HG03460 (cell line): ENCODE measurements around the gene DGUOK.

Experiments
- ATAC-seq: cut with Tn5 transposase; IDR thresholded peaks from one replicate; pipeline ENCODE4 v1.9.1; 2021; ENCODE audit not compliant: unreplicated experiment

DGUOK gene

GRCh38 chr2:73976803-73977202 lies 50.1 kb downstream of the DGUOK start:
- no peak for ATAC-seq

DNA sequence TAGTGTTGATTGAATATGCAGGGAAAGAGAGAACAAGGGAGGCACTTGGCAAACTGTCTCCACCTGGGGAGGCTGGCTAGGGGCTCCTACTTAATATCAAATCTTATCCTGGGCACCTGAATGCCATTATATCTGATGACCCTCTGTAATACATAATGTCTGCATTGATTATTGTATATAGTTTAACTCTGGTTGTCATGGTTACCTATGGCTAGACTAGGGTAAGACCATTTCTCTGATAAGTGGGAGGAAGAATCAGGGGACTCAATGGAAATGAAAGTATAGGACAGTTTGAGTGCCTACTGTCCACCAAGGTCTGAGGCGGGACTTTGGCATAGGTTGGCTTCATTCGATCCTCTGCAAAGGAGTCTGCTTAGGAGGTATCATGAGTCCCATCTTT lies 50.8 kb downstream of the DGUOK start:
- no peak for ATAC-seq

DNA sequence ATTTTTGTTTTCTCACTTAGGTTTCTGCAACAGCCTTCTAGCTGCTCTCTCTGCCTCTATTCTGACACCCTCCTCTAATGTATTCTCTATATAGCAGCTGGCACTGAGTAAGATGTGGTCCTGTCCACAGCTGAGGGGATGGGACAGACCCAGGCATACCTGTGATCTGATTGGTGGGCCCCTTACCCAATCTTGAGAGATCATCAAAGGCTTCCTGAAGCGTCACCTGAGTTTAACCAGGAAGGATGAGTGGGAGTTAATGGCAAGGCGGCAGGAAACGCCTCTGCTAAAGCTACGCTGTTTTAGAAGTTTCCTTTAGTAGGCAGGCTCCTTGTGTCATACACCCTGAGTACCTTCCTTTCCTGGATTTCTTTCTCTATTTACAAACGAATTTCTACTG lies 52.3 kb downstream of the DGUOK start:
- peak; percentile 56 for ATAC-seq

DNA sequence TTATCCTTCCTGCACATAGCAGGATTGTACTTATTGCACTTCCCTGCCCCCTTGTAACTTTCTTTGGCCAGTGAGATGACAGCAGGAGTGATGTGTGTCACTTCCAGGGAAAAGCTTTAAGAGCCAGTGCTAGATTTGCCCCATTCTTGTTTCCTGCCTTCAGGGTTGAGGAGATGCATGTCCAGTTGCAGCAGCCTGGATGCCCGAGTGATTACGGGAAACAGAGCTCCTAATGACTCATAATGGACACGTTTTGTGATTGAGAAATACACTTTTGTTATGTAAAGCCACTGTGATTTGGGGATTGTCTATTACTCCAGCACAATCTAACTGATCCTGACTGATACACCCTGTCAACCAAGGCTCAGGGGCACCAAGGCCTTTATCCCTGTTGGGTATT lies 53.0 kb downstream of the DGUOK start:
- no peak for ATAC-seq

GRCh38 chr2:73980566-73980965 lies 53.9 kb downstream of the DGUOK start:
- no peak for ATAC-seq

DNA sequence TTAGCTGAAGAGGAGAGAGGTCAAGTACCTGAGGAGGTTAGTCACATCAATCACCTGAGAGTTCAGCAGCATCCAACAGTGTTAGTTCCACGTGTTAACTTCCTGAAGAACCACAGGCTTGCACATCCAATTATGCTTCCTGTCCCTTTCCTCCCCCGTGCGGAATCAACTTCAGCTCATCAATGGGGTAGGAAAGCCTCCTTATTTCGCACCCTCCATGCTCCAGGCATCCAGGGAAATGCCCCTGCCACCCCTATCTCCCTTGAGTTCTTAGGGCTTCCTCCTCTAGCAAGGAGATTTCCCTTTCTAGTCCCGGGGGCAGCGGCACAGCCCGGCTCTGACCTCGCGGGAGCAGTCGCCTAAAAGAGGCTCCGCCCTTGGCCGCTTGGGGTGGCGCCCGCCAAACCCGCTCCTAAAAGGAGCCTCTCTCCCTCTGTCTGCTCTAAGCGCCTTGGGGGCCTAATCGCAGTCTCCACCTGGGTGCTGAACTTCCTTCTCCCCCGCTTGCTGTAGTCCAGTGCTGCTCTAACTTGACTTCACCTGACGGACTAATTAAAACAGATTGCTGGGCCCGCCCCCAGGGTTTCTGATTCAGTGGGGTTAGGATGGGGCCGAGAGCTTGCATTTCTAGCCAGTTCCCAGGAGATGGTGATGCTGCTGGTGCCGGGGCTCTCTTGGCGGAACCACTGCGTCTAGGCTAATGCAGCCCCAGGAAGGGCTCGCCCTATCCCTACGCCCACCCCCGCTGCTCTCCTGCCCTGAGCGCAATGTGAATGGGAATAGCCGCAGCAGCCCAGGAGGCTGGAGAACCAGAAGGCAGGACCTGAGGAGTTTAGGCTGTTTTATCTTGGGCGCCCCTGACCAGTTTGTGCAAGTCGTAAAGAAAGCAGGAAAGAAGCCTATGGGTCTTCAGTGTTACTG lies 54.7 kb downstream of the DGUOK start:
- ATAC-seq = no peak

- ATAC-seq = no peak
Observed at GRCh38 chr2:73982140-73982617, 55.5 kb downstream of the DGUOK start.

- ATAC-seq = no peak
Observed at GRCh38 chr2:73983322-73984202, 56.9 kb downstream of the DGUOK start.

DNA sequence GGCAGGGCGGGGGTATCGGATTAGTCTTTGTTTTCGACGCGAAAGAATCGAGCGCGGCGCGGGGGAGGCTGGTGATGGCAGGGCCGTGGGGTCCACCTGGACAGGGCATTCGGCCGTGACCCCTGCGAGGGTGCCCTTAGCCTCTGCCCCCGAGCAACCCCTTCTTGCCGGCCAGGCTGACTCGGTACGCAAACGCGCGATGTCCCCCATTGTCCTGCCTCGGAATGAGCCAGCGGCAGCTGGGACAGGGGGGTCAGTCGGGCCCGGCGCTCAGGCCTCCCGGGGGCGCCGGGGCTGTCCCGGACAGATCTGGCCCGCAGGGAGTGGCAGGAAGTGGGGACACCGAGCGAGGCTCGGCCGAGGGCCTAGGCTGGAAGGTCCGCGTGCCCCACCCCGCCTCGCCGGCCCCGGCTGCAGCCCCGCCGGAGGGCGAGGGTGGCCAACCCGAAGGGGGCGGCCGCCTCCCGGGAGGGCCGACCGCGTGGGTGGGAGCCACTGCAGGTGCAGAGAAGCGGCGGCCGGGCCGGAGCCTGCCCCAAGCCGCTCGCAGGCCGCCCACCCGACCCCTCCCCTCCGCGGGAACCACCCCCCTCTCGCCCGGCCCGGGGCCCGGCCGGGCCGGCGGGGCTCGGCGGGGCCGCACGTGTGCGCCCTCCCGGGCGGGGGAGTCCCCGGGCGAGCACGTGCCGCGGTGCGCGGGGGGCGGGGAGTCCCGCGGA lies 57.7 kb downstream of the DGUOK start, which contains the start of gene TET3:
TET3 (plus strand) TSS at position 708 of the 719 bp plus-strand sequence. CDS start 1,494 bp downstream, outside the sequence.
- peak; percentile 29 for ATAC-seq

DNA sequence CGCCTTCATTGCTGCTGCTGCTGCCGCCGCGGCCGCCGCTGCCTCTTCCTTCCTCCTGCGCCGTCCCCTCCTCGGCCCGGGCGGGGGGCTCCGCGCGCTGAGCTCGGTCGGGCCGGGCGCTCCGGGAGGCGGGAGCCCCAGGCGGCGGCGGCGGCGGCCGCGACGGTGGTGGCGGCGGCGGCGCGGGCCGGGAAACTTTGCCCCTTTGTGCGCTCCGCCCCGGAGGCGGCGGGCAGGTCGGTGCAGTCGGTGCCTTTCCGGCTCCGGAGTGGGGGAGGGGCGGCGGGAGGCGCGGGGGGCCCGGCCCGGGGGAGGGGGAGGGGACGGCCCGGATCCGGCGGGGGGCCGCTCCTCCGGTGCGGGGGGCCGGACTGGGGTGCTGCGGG lies 58.2 kb downstream of the DGUOK start:
- ATAC-seq = peak; percentile 11

DNA sequence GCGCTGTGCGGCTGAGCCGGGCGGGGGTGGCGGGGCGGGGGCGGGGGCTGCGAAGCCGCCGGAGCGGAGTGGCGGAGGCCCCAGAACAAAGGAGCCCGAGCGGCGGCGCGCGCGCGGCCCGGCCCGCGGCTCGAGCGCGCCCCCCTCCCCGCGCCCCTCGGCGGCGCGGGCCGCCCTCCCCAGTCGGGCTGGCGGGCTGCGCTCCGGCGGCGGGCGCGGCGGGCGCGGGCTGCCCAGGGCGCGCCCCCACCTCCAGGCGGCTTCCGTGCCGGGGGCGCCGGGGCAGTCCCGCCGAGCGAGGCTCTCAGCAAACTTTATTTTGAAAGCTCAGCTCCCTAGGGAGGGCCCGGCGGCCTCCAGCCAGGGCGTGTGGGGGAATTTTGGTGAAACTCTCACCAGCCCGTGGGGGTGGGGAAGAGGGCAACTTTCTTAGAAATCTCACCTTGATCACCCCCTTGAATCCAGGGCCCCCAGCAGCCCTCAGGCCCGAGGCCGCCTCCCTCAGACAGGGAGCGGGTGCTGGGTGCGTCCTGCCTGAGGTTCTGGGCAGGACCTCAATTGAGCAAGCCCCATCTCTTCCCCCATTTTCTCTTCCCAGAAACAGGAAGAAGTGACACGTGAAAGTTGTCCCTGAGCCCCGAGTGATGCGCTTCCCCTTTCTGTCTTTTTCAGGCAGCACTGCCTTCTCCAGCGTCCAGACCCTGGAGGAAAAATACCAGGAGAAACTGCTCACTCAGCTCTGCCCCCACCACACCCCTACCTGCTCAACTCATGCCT lies 58.8 kb downstream of the DGUOK start:
- peak; percentile 33 for ATAC-seq

- no peak for ATAC-seq
Observed at GRCh38 chr2:73986085-73986681, 59.5 kb downstream of the DGUOK start.

DNA sequence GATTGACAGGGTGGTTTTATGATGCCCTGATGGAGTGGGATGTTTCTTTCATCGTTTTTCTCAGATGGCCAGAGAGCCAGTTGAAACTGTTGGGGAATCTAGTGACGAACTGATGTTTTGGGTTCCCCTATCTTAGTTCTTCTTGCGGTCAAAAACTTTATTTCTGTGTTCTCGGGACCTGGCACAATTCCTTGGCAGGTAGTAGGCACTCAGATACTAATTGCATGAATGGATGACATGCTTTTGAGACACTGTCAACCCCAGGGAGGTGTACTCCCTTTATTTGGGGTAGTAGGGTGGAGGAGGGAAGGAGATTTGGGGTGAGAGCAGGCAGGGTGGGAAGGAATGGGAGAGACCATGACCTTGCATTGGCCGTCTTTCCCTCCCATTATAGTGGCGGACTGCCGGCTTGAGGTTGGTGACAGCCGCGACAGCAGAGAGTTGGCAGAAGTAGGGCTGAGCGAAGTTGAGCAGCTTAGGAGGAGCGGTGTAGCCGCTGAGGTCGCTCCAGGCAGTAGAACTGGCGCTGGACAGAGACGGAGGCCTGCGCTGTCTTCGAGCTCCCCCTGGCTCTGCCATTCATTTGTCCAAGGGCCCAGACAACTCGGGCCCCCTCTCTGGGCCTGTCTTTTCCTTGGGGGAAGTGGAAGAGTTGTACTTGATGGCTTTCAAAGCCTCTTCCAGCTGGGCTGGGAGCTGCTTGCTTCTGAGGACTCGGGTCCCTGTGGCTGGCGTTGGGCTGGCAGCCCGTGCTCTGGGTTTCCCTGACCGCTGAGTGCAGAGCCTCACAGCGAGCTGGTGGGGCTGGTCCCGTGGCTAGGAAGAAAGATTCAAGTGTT lies 60.6 kb downstream of the DGUOK start:
- ATAC-seq = no peak

GRCh38 chr2:73987948-73988700 lies 61.4 kb downstream of the DGUOK start:
- ATAC-seq = no peak

GRCh38 chr2:73989972-73990371 lies 63.3 kb downstream of the DGUOK start:
- ATAC-seq = no peak

GRCh38 chr2:73990531-73990930 lies 63.9 kb downstream of the DGUOK start:
- ATAC-seq = no peak

- no peak for ATAC-seq
Observed at GRCh38 chr2:73992036-73992435, 65.4 kb downstream of the DGUOK start.

GRCh38 chr2:73993376-73993775 lies 66.7 kb downstream of the DGUOK start:
- no peak for ATAC-seq
